Measurements from ENCODE around the gene HEXIM1. TPM values are rescaled to one million over a fixed set of nuclear protein-coding genes. Genes with fewer than 3 reads are reported as not detected.
"Not testable (repeated sequence)": the region's sequence is repeated elsewhere in the genome, so short reads cannot be mapped to it uniquely, and the experiment has no call there.

Gene HEXIM1
- total RNA-seq, 1 donor from 2014 or later: 22.6 TPM

- DNase-seq (ENCODE audit: low spot score): no peak
- no peak for TF ChIP-seq CTCF (IDR thresholded peaks at IDR 0.05; ENCODE audit: unreplicated experiment)
Measured at GRCh38 chr17:45121055-45121454, 27.2 kb upstream of the HEXIM1 start.

GRCh38 chr17:45123076-45123770 lies 25.1 kb upstream of the HEXIM1 start:
- Mint-ChIP-seq H3K36me3 (ENCODE audit: low read depth, unreplicated experiment) (no peaks in the 10 kb centered on the region), H3K9me3 (ENCODE audit: unreplicated experiment) (no peaks in the 10 kb centered on the region), H3K27me3 (ENCODE audit: unreplicated experiment) (peaks cover 12% of the 10 kb centered on the region), H3K4me3 (ENCODE audit: unreplicated experiment) (no peak overlapping the region), H3K27ac (ENCODE audit: unreplicated experiment) (no peak overlapping the region), H3K4me1 (ENCODE audit: unreplicated experiment) (no peaks in the 10 kb centered on the region)
- DNase-seq (ENCODE audit: low spot score): no peak
- TF ChIP-seq CTCF (IDR thresholded peaks at IDR 0.05; ENCODE audit: unreplicated experiment): no peak

More at GRCh38 chr17:45121055-45121454, 27.2 kb upstream of the HEXIM1 start:
- Mint-ChIP-seq H3K27ac (ENCODE audit: unreplicated experiment) (no peak overlapping the region), H3K4me3 (ENCODE audit: unreplicated experiment) (no peak overlapping the region), H3K36me3 (ENCODE audit: low read depth, unreplicated experiment) (no peaks in the 10 kb centered on the region), H3K27me3 (ENCODE audit: unreplicated experiment) (peaks cover 12% of the 10 kb centered on the region), H3K9me3 (ENCODE audit: unreplicated experiment) (no peaks in the 10 kb centered on the region), H3K4me1 (ENCODE audit: unreplicated experiment) (peaks cover 3% of the 10 kb centered on the region)

GRCh38 chr17:45123930-45124796 lies 24.1 kb upstream of the HEXIM1 start:
- H3K9me3 Mint-ChIP-seq (ENCODE audit: unreplicated experiment): no peaks in the 10 kb centered on the region

GRCh38 chr17:45124797-45125122 lies 23.5 kb upstream of the HEXIM1 start:
- not testable (repeated sequence) for H3K27me3 Mint-ChIP-seq (ENCODE audit: unreplicated experiment); H3K9me3 Mint-ChIP-seq (ENCODE audit: unreplicated experiment); H3K27ac Mint-ChIP-seq (ENCODE audit: unreplicated experiment)

More at GRCh38 chr17:45123930-45124796, 24.1 kb upstream of the HEXIM1 start:
- Mint-ChIP-seq H3K27ac (ENCODE audit: unreplicated experiment) (no peak overlapping the region), H3K36me3 (ENCODE audit: low read depth, unreplicated experiment) (no peaks in the 10 kb centered on the region), H3K4me3 (ENCODE audit: unreplicated experiment) (no peak overlapping the region), H3K27me3 (ENCODE audit: unreplicated experiment) (peaks cover 8% of the 10 kb centered on the region), H3K4me1 (ENCODE audit: unreplicated experiment) (no peaks in the 10 kb centered on the region)
- no peak for TF ChIP-seq CTCF (IDR thresholded peaks at IDR 0.05; ENCODE audit: unreplicated experiment)
- no peak for DNase-seq (ENCODE audit: low spot score)

GRCh38 chr17:45125509-45125908 lies 22.8 kb upstream of the HEXIM1 start:
- no peak for TF ChIP-seq CTCF (IDR thresholded peaks at IDR 0.05; ENCODE audit: unreplicated experiment)
- no peak for DNase-seq (ENCODE audit: low spot score)
- H3K9me3 Mint-ChIP-seq (ENCODE audit: unreplicated experiment): no peaks in the 10 kb centered on the region
- H3K27me3 Mint-ChIP-seq (ENCODE audit: unreplicated experiment): peaks cover 7% of the 10 kb centered on the region
- no peak overlapping the region for H3K27ac Mint-ChIP-seq (ENCODE audit: unreplicated experiment)
- no peak overlapping the region for H3K4me3 Mint-ChIP-seq (ENCODE audit: unreplicated experiment)
- H3K36me3 Mint-ChIP-seq (ENCODE audit: low read depth, unreplicated experiment): no peaks in the 10 kb centered on the region
- no peaks in the 10 kb centered on the region for H3K4me1 Mint-ChIP-seq (ENCODE audit: unreplicated experiment)

More at GRCh38 chr17:45124797-45125122, 23.5 kb upstream of the HEXIM1 start:
- not testable (repeated sequence) for DNase-seq (ENCODE audit: low spot score); H3K36me3 Mint-ChIP-seq (ENCODE audit: low read depth, unreplicated experiment); H3K4me3 Mint-ChIP-seq (ENCODE audit: unreplicated experiment); H3K4me1 Mint-ChIP-seq (ENCODE audit: unreplicated experiment)

All from endothelial cell (in vitro differentiated cells).